ENCODE results near the gene SEMA4B. TPM values are rescaled to one million over a fixed set of nuclear protein-coding genes. Genes with fewer than 3 reads are reported as not detected.
"Not testable (repeated sequence)": the region's sequence is repeated elsewhere in the genome, so short reads cannot be mapped to it uniquely, and the experiment has no call there.

Gene SEMA4B
- total RNA-seq, 1 donor from 2014 or later = 23.3 TPM

GRCh38 chr15:90184119-90184785 lies 16.9 kb upstream of the SEMA4B start:
- TF ChIP-seq CTCF (IDR thresholded peaks at IDR 0.05) = no peak
- Mint-ChIP-seq H3K36me3 (ENCODE audit: unreplicated experiment) (no peaks in the 10 kb centered on the region), H3K4me3 (ENCODE audit: unreplicated experiment) (peak overlapping the region; percentile 55), H3K27ac (ENCODE audit: unreplicated experiment) (peak overlapping the region; percentile 23), H3K9me3 (ENCODE audit: unreplicated experiment) (no peaks in the 10 kb centered on the region), H3K27me3 (ENCODE audit: unreplicated experiment) (peaks cover 13% of the 10 kb centered on the region), H3K4me1 (ENCODE audit: unreplicated experiment) (peaks cover 16% of the 10 kb centered on the region)
- DNase-seq (ENCODE audit: extremely low spot score, unreplicated experiment) = no peak

GRCh38 chr15:90184786-90185704 lies 16.1 kb upstream of the SEMA4B start:
- no peak for TF ChIP-seq CTCF (IDR thresholded peaks at IDR 0.05)
- H3K4me3 Mint-ChIP-seq (ENCODE audit: unreplicated experiment) = peak overlapping the region; percentile 55
- no peaks in the 10 kb centered on the region for H3K9me3 Mint-ChIP-seq (ENCODE audit: unreplicated experiment)
- no peaks in the 10 kb centered on the region for H3K36me3 Mint-ChIP-seq (ENCODE audit: unreplicated experiment)
- no peak for DNase-seq (ENCODE audit: extremely low spot score, unreplicated experiment)
- H3K27me3 Mint-ChIP-seq (ENCODE audit: unreplicated experiment) = peaks cover 10% of the 10 kb centered on the region
- no peak overlapping the region for H3K27ac Mint-ChIP-seq (ENCODE audit: unreplicated experiment)
- H3K4me1 Mint-ChIP-seq (ENCODE audit: unreplicated experiment) = peaks cover 16% of the 10 kb centered on the region

GRCh38 chr15:90187257-90187868 lies 13.8 kb upstream of the SEMA4B start:
- Mint-ChIP-seq H3K36me3 (ENCODE audit: unreplicated experiment) (no peaks in the 10 kb centered on the region), H3K4me1 (ENCODE audit: unreplicated experiment) (peaks cover 28% of the 10 kb centered on the region), H3K27ac (ENCODE audit: unreplicated experiment) (peak overlapping the region; percentile 9), H3K27me3 (ENCODE audit: unreplicated experiment) (no peaks in the 10 kb centered on the region), H3K4me3 (ENCODE audit: unreplicated experiment) (no peak overlapping the region), H3K9me3 (ENCODE audit: unreplicated experiment) (no peaks in the 10 kb centered on the region)
- no peak for TF ChIP-seq CTCF (IDR thresholded peaks at IDR 0.05)
- DNase-seq (ENCODE audit: extremely low spot score, unreplicated experiment) = no peak

GRCh38 chr15:90188065-90188464 lies 13.1 kb upstream of the SEMA4B start:
- H3K4me1 Mint-ChIP-seq (ENCODE audit: unreplicated experiment) = peaks cover 35% of the 10 kb centered on the region
- not testable (repeated sequence) for H3K27ac Mint-ChIP-seq (ENCODE audit: unreplicated experiment); H3K4me3 Mint-ChIP-seq (ENCODE audit: unreplicated experiment); H3K27me3 Mint-ChIP-seq (ENCODE audit: unreplicated experiment); H3K9me3 Mint-ChIP-seq (ENCODE audit: unreplicated experiment); H3K36me3 Mint-ChIP-seq (ENCODE audit: unreplicated experiment); DNase-seq (ENCODE audit: extremely low spot score, unreplicated experiment)

- H3K36me3 Mint-ChIP-seq (ENCODE audit: unreplicated experiment) = no peaks in the 10 kb centered on the region
- H3K27ac Mint-ChIP-seq (ENCODE audit: unreplicated experiment) = no peak overlapping the region
- no peak overlapping the region for H3K4me3 Mint-ChIP-seq (ENCODE audit: unreplicated experiment)
- H3K4me1 Mint-ChIP-seq (ENCODE audit: unreplicated experiment) = peaks cover 35% of the 10 kb centered on the region
- no peak for DNase-seq (ENCODE audit: extremely low spot score, unreplicated experiment)
- no peaks in the 10 kb centered on the region for H3K9me3 Mint-ChIP-seq (ENCODE audit: unreplicated experiment)
- no peaks in the 10 kb centered on the region for H3K27me3 Mint-ChIP-seq (ENCODE audit: unreplicated experiment)
- TF ChIP-seq CTCF (IDR thresholded peaks at IDR 0.05) = no peak
Observed at GRCh38 chr15:90188914-90189748, 12.0 kb upstream of the SEMA4B start.

All from osteocyte (in vitro differentiated cells).